Measurements from ENCODE around the gene KRTAP19-8. TPM values are rescaled to one million over a fixed set of nuclear protein-coding genes. Genes with fewer than 3 reads are reported as not detected.

Gene KRTAP19-8
- total RNA-seq, 1 experiment from 2014 or later, result not detected

GRCh38 chr21:31072533-31072932, 34.3 kb upstream of the KRTAP19-8 start (continued):
- TF ChIP-seq CTCF (IDR thresholded peaks at IDR 0.05), result no peak
- TF ChIP-seq ATF3 (CRISPR knock-in tag; conservative IDR thresholded peaks at IDR 0.05), result no peak
- no peak for TF ChIP-seq ZNF121 (CRISPR knock-in tag; IDR thresholded peaks at IDR 0.05)
- TF ChIP-seq NFYB (CRISPR knock-in tag; conservative IDR thresholded peaks at IDR 0.05; ENCODE audit: low read depth), result no peak
- no peak for TF ChIP-seq ZNF532 (CRISPR knock-in tag; IDR thresholded peaks at IDR 0.05; ENCODE audit: borderline replicate concordance)

GRCh38 chr21:31064803-31065202, 26.5 kb upstream of the KRTAP19-8 start:
- Mint-ChIP-seq H3K27me3 (ENCODE audit: low read depth) (no peaks in the 10 kb centered on the region), H3K4me3 (no peak overlapping the region), H3K27ac (no peak overlapping the region), H3K36me3 (no peaks in the 10 kb centered on the region), H3K4me1 (no peaks in the 10 kb centered on the region), H3K9me3 (no peaks in the 10 kb centered on the region)
- TF ChIP-seq ATF2 (CRISPR knock-in tag; IDR thresholded peaks at IDR 0.05; ENCODE audit: borderline replicate concordance, low read depth) (no peak), ERG (CRISPR knock-in tag; IDR thresholded peaks at IDR 0.05) (no peak), CREM (CRISPR knock-in tag; IDR thresholded peaks at IDR 0.05) (no peak), ELF4 (CRISPR knock-in tag; IDR thresholded peaks at IDR 0.05; ENCODE audit: low read depth) (no peak), ZNF423 (CRISPR knock-in tag; IDR thresholded peaks at IDR 0.05) (no peak), ATF3 (CRISPR knock-in tag; conservative IDR thresholded peaks at IDR 0.05) (no peak), MLX (CRISPR knock-in tag; IDR thresholded peaks at IDR 0.05) (no peak), HMGA2 (CRISPR knock-in tag; IDR thresholded peaks at IDR 0.05) (no peak), RELA (CRISPR knock-in tag; IDR thresholded peaks at IDR 0.05; ENCODE audit: borderline replicate concordance) (no peak)
- no peak for ATAC-seq
- CTCF ChIA-PET, result interaction anchor here (1.0 kb wide), 1 partner anchor 225 kb away, joined by 3 read pairs; no protein-coding TSS in a partner anchor
- no peak for DNase-seq (ENCODE audit: low spot score)
- POLR2A ChIA-PET, result no interaction called here
